Neural progenitor cell (in vitro differentiated cells): Measurements from ENCODE around the gene CGRRF1. TPM values are rescaled to one million over a fixed set of nuclear protein-coding genes. Genes with fewer than 3 reads are reported as not detected.

ENCODE experiments used
- DNase-seq: peaks from one replicate; pipeline ENCODE4 v3.0.0-alpha.2; 2016; ENCODE audit warnings: low spot score
- H2AFZ ChIP-seq: fragments of 200-600 bp; sonication (generic); replicated peaks from 2 replicates; pipeline ENCODE4 v1.6.1; 2016; ENCODE audit warnings: antibody characterized with exemption
- H3F3A ChIP-seq: fragments of 200-600 bp; sonication (generic); 2 replicates; pipeline ENCODE4 v1.6.1; 2016; ENCODE audit warnings: antibody characterized with exemption, low read depth
- H3K27ac ChIP-seq: fragments of 200-600 bp; sonication (generic); 2 replicates; pipeline ENCODE4 v1.5.1; 2016; ENCODE audit warnings: mild to moderate bottlenecking
- H3K27me3 ChIP-seq: fragments of 200-600 bp; sonication (generic); 2 replicates; pipeline ENCODE4 v1.6.1; 2016; ENCODE audit warnings: mild to moderate bottlenecking, moderate library complexity
- H3K36me3 ChIP-seq: fragments of 200-600 bp; sonication (generic); 2 replicates; pipeline ENCODE4 v1.5.1; 2016
- H3K4me1 ChIP-seq: fragments of 200-600 bp; sonication (generic); 2 replicates; pipeline ENCODE4 v1.6.1; 2016; ENCODE audit warnings: mixed run types
- H3K4me2 ChIP-seq: fragments of 200-600 bp; sonication (generic); 2 replicates; pipeline ENCODE4 v1.6.1; 2016
- H3K4me3 ChIP-seq: fragments of 200-600 bp; sonication (generic); 2 replicates; pipeline ENCODE4 v1.5.1; 2016
- H3K79me2 ChIP-seq: fragments of 200-600 bp; sonication (generic); 2 replicates; pipeline ENCODE4 v1.6.1; 2016; ENCODE audit warnings: low read depth
- H3K9ac ChIP-seq: fragments of 200-600 bp; sonication (generic); 2 replicates; pipeline ENCODE4 v1.6.1; 2016
- H3K9me3 ChIP-seq: fragments of 200-600 bp; sonication (generic); 2 replicates; pipeline ENCODE4 v1.5.1; 2016; ENCODE audit warnings: low read depth
- H4K20me1 ChIP-seq: fragments of 200-600 bp; sonication (generic); 2 replicates; pipeline ENCODE4 v1.6.1; 2016; ENCODE audit warnings: low read depth
- H3K27ac Mint-ChIP-seq: 3 replicates; pipeline ENCODE4 v1.8.0; 2021; ENCODE audit warnings: mixed read lengths
- H3K27me3 Mint-ChIP-seq: 2 replicates; pipeline ENCODE4 v1.8.0; 2022; ENCODE audit warnings: low read depth, mild to moderate bottlenecking, inconsistent platforms, moderate library complexity, mixed read lengths; ENCODE audit not compliant: insufficient read depth
- H3K36me3 Mint-ChIP-seq: 3 replicates; pipeline ENCODE4 v1.8.0; 2021; ENCODE audit warnings: mixed read lengths
- H3K4me1 Mint-ChIP-seq: 3 replicates; pipeline ENCODE4 v1.8.0; 2021; ENCODE audit warnings: mixed read lengths
- H3K4me3 Mint-ChIP-seq: 3 replicates; pipeline ENCODE4 v1.8.0; 2021; ENCODE audit warnings: mild to moderate bottlenecking, moderate library complexity, mixed read lengths
- H3K9me3 Mint-ChIP-seq: 3 replicates; pipeline ENCODE4 v1.8.0; 2020; ENCODE audit warnings: mixed read lengths
- EZH2 ChIP-seq: fragments of 200-600 bp; sonication (generic); IDR thresholded peaks from 2 replicates; pipeline ENCODE4 v1.6.1; 2017; ENCODE audit warnings: antibody characterized with exemption, mild to moderate bottlenecking, moderate library complexity
- EZH2phosphoT487 ChIP-seq: fragments of 200-600 bp; sonication (generic); IDR thresholded peaks from 2 replicates; pipeline ENCODE4 v1.6.1; 2017; ENCODE audit warnings: antibody characterized with exemption
- total RNA-seq: library from RNA; depleted of rRNA; stranded (reverse); fragments of >200 nt; gene quantifications from 2 replicates; pipeline ENCODE4 v1.2.3, GENCODE V29; 2015; ENCODE audit warnings: low replicate concordance
- TF ChIP-seq, protein P1 (sequence below): fragments of 200-600 bp; sonication (generic); IDR thresholded peaks from 2 replicates; pipeline ENCODE4 v1.5.1; 2017; ENCODE audit warnings: antibody characterized with exemption, mild to moderate bottlenecking

CGRRF1 gene
- total RNA-seq, 1 donor from 2014 or later: 36.1 TPM

DNA sequence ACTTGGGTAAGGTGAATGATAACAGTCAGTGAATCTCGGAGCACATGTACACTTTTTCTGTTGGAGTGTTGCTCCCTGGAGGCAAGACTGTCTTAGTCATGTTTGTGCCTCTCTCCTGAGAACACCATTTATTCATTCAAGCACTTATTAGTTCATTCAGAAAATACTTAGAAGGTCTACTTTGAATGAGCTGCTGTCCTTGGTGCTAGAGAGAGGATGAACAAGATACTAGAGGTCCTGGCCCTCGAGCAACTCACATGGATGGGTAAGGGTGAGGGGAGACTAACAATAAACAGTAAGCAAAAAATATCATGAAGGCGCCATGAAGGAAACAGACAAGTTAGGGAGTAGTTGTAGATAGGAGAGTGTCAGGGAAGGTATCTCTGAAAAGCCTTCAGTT lies 40.2 kb downstream of the CGRRF1 start:
- Histone ChIP-seq H3K9me3 (no peaks in the 10 kb centered on the region), H3K36me3 (no peaks in the 10 kb centered on the region), H3K4me1 (no peaks in the 10 kb centered on the region), H3K27ac (no peak overlapping the region), H3K4me3 (no peak overlapping the region), H3K4me2 (no peak overlapping the region), H3K79me2 (no peaks in the 10 kb centered on the region), H4K20me1 (no peaks in the 10 kb centered on the region), H3K9ac (no peak overlapping the region), H2AFZ (no peak overlapping the region), H3F3A (no peaks in the 10 kb centered on the region), H3K27me3 (no peaks in the 10 kb centered on the region)
- Mint-ChIP-seq H3K4me1 (no peaks in the 10 kb centered on the region), H3K9me3 (no peaks in the 10 kb centered on the region), H3K4me3 (no peak overlapping the region), H3K27me3 (peaks cover 2% of the 10 kb centered on the region), H3K27ac (no peak overlapping the region), H3K36me3 (no peaks in the 10 kb centered on the region)
- TF ChIP-seq, protein P1, sequence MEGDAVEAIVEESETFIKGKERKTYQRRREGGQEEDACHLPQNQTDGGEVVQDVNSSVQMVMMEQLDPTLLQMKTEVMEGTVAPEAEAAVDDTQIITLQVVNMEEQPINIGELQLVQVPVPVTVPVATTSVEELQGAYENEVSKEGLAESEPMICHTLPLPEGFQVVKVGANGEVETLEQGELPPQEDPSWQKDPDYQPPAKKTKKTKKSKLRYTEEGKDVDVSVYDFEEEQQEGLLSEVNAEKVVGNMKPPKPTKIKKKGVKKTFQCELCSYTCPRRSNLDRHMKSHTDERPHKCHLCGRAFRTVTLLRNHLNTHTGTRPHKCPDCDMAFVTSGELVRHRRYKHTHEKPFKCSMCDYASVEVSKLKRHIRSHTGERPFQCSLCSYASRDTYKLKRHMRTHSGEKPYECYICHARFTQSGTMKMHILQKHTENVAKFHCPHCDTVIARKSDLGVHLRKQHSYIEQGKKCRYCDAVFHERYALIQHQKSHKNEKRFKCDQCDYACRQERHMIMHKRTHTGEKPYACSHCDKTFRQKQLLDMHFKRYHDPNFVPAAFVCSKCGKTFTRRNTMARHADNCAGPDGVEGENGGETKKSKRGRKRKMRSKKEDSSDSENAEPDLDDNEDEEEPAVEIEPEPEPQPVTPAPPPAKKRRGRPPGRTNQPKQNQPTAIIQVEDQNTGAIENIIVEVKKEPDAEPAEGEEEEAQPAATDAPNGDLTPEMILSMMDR: no peak
- TF ChIP-seq EZH2 (no peak), EZH2phosphoT487 (no peak)
- no peak for DNase-seq

DNA sequence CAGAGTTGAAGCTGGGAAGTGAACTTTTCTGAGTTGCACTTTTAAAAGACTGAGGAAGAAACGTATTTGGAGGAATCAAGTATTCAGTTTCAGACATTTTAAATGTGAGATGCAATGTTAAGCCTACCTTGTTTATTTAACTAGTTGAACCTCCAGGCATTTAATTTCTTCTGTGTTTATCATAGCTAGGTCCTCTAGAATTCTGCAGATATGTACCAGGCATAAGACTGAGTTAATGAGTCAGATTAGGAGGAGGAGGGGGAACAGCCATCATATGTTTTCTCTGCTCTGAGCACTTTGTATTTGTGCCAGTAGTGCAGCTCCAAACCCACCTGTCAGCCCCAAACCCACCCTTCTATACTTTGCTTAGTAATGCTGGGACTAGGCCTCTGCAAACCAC lies 40.8 kb downstream of the CGRRF1 start:
- no peak overlapping the region for H3K27ac ChIP-seq
- H3K4me1 ChIP-seq: no peaks in the 10 kb centered on the region
- no peaks in the 10 kb centered on the region for H3K79me2 ChIP-seq
- H3K9me3 ChIP-seq: no peaks in the 10 kb centered on the region
- H3K27me3 Mint-ChIP-seq: peaks cover 2% of the 10 kb centered on the region
- no peak overlapping the region for H3K9ac ChIP-seq
- no peak for TF ChIP-seq EZH2
- no peak for TF ChIP-seq EZH2phosphoT487
- TF ChIP-seq, protein P1: no peak
- H2AFZ ChIP-seq: peak overlapping the region; percentile 51
- no peaks in the 10 kb centered on the region for H4K20me1 ChIP-seq
- no peak overlapping the region for H3K4me3 ChIP-seq
- no peaks in the 10 kb centered on the region for H3K27me3 ChIP-seq
- H3K4me3 Mint-ChIP-seq: no peak overlapping the region
- peaks cover 2% of the 10 kb centered on the region for H3K4me1 Mint-ChIP-seq
- no peak for DNase-seq
- H3K36me3 ChIP-seq: no peaks in the 10 kb centered on the region
- H3F3A ChIP-seq: no peaks in the 10 kb centered on the region
- no peak overlapping the region for H3K4me2 ChIP-seq
- H3K9me3 Mint-ChIP-seq: no peaks in the 10 kb centered on the region
- no peaks in the 10 kb centered on the region for H3K36me3 Mint-ChIP-seq
- no peak overlapping the region for H3K27ac Mint-ChIP-seq

DNA sequence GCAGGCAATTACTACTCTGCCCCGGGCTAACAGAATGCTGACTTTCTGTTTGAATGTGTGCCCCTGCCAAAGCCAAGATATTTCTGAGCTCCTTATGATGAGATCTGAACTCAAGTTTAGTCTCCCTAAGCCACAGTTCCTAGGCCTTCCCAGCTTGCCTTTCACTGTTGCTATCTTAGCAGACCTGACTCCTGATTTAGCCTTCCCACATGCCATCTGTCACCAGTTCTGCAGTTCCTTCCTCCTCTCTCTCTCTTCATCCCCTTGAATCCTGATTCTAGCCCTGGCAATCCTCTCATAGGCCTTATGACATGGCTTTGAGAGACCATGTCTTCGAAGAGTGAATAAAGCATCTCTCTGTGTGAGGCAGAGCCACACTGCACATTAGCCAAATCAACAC lies 44.7 kb downstream of the CGRRF1 start:
- no peaks in the 10 kb centered on the region for H3K27me3 ChIP-seq
- no peaks in the 10 kb centered on the region for H3K9me3 Mint-ChIP-seq
- TF ChIP-seq EZH2phosphoT487 (no peak), EZH2 (no peak)
- TF ChIP-seq, protein P1: no peak
- no peaks in the 10 kb centered on the region for H3F3A ChIP-seq
- DNase-seq: no peak
- H3K9me3 ChIP-seq: no peaks in the 10 kb centered on the region
- H3K79me2 ChIP-seq: no peaks in the 10 kb centered on the region
- no peaks in the 10 kb centered on the region for H4K20me1 ChIP-seq
- H3K27me3 Mint-ChIP-seq: peaks cover 2% of the 10 kb centered on the region
- no peak overlapping the region for H3K4me2 ChIP-seq
- H3K36me3 Mint-ChIP-seq: no peaks in the 10 kb centered on the region
- no peaks in the 10 kb centered on the region for H3K36me3 ChIP-seq
- no peak overlapping the region for H3K4me3 Mint-ChIP-seq
- H3K27ac Mint-ChIP-seq: no peak overlapping the region
- H3K4me1 ChIP-seq: no peaks in the 10 kb centered on the region
- H2AFZ ChIP-seq: no peak overlapping the region
- no peak overlapping the region for H3K27ac ChIP-seq
- peaks cover 2% of the 10 kb centered on the region for H3K4me1 Mint-ChIP-seq
- H3K9ac ChIP-seq: no peak overlapping the region
- H3K4me3 ChIP-seq: no peak overlapping the region
